Osteoblast (primary cell): ENCODE data around the gene SLC12A5. TPM values are rescaled to one million over a fixed set of nuclear protein-coding genes. Genes with fewer than 3 reads are reported as not detected.
A peak's percentile ranks its signal among the peaks of the same experiment; 100 is the strongest.

Experiments used
- DNase-seq: peaks from one replicate; pipeline ENCODE4 v3.0.0; 2011; ENCODE audit warnings: low spot score, mixed read lengths; ENCODE audit not compliant: insufficient read length; ENCODE audit errors: missing footprints
- H2AFZ ChIP-seq: 2 replicates; pipeline ENCODE4 v1.6.0; 2011; ENCODE audit warnings: mild to moderate bottlenecking, low read length
- H3K27ac ChIP-seq: 2 replicates; pipeline ENCODE4 v1.5.1; 2011; ENCODE audit warnings: mild to moderate bottlenecking, low read depth, low read length, moderate library complexity
- H3K27me3 ChIP-seq: 2 replicates; pipeline ENCODE4 v1.6.0; 2012; ENCODE audit warnings: mild to moderate bottlenecking, control low read depth, inconsistent platforms, low read length, moderate library complexity; ENCODE audit not compliant: insufficient read depth
- H3K36me3 ChIP-seq: 2 replicates; pipeline ENCODE4 v1.5.1; 2011; ENCODE audit warnings: mild to moderate bottlenecking, low read length, control low read depth, moderate library complexity; ENCODE audit not compliant: insufficient read depth
- H3K4me1 ChIP-seq: 2 replicates; pipeline ENCODE4 v1.5.1; 2011; ENCODE audit warnings: mild to moderate bottlenecking, low read length, control low read depth, moderate library complexity; ENCODE audit not compliant: insufficient read depth
- H3K4me2 ChIP-seq: 2 replicates; pipeline ENCODE4 v1.6.0; 2011; ENCODE audit warnings: mild to moderate bottlenecking, low read length; ENCODE audit not compliant: insufficient read depth
- H3K4me3 ChIP-seq: fragments of 200-600 bp; sonication (generic); 3 replicates; pipeline ENCODE4 v1.5.1; 2012; ENCODE audit warnings: mild to moderate bottlenecking, low read length, inconsistent platforms; ENCODE audit not compliant: insufficient read depth
- H3K79me2 ChIP-seq: 2 replicates; pipeline ENCODE4 v1.6.0; 2012; ENCODE audit warnings: mild to moderate bottlenecking, low read length, control low read depth, inconsistent platforms; ENCODE audit not compliant: insufficient read depth
- H3K9me3 ChIP-seq: 2 replicates; pipeline ENCODE4 v1.5.1; 2011; ENCODE audit warnings: low read depth, low read length, control low read depth
- H4K20me1 ChIP-seq: 2 replicates; pipeline ENCODE4 v1.6.0; 2012; ENCODE audit warnings: mild to moderate bottlenecking, low read length, control low read depth; ENCODE audit not compliant: insufficient read depth
- total RNA-seq: library from RNA; depleted of rRNA; stranded (reverse); fragments of >200 nt; gene quantifications from 2 replicates; pipeline ENCODE4 v1.2.3, GENCODE V29; 2012
- TF ChIP-seq, protein P1 (sequence below): IDR thresholded peaks from 2 replicates; pipeline ENCODE4 v1.5.1; 2011; ENCODE audit warnings: mild to moderate bottlenecking, low read depth, low read length, moderate library complexity; ENCODE audit errors: extremely low read depth

The SLC12A5 gene
- total RNA-seq, result under 0.01 TPM in 2 replicates

DNA sequence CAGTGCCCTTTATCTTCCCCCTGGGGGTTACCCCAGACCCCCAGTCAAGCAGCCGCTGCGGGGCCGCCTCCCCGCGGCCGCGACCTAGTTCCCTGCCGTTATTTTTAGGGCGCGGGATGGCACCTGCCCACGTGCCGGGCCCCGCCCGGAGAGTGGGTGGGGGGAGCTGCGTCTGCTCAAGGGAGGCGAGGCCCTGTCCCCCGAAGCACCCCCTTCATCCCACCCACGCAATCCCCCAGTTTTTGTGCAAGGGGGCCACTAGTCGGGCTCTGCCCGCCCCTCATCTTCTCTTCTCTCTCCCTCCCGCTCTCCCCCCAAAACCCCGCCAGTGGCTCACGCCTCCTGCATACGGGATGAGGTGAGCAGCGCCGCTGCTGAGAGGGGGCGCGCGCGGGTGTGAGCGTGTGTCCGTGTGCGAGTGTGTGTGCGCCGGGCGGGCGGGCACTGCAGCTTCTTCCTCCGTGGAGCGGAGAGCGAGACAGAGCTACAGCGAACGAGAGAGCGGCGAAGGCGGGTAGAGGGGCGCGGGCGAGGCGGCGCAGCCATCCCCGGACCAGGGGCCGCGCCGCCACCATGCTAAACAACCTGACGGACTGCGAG lies at the start of gene SLC12A5:
SLC12A5 (plus strand) TSS at position 444 of the 600 bp plus-strand sequence; CDS start at position 574, 130 bp downstream.
- TF ChIP-seq, protein P1, sequence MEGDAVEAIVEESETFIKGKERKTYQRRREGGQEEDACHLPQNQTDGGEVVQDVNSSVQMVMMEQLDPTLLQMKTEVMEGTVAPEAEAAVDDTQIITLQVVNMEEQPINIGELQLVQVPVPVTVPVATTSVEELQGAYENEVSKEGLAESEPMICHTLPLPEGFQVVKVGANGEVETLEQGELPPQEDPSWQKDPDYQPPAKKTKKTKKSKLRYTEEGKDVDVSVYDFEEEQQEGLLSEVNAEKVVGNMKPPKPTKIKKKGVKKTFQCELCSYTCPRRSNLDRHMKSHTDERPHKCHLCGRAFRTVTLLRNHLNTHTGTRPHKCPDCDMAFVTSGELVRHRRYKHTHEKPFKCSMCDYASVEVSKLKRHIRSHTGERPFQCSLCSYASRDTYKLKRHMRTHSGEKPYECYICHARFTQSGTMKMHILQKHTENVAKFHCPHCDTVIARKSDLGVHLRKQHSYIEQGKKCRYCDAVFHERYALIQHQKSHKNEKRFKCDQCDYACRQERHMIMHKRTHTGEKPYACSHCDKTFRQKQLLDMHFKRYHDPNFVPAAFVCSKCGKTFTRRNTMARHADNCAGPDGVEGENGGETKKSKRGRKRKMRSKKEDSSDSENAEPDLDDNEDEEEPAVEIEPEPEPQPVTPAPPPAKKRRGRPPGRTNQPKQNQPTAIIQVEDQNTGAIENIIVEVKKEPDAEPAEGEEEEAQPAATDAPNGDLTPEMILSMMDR, result no peak
- peaks cover 48% of the 10 kb centered on the region for H3K27me3 ChIP-seq
- peak; percentile 75 for DNase-seq

DNA sequence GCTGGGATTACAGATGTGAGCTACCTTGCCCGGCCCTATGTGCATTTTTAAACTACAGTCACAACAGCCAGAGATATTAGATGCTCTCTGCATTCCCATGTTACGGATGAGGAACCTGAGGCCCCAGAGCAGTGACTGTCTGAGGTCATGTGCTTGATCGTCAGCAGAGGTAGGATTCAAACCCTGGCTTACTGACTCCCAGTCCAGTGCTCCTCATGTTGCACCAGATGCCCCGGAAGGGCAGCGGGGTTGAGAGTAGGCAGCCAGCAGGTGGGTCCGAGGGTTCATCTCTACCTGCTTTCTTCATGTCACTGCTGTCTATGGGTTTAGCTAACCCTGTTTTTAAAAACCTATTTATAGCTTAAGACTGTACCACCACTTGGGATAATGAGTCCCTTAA lies 47.8 kb upstream of the SLC12A5 start:
- Histone ChIP-seq H3K9me3 (no peaks in the 10 kb centered on the region), H3K4me1 (no peaks in the 10 kb centered on the region), H3K4me2 (no peak overlapping the region), H3K27ac (no peak overlapping the region), H4K20me1 (no peaks in the 10 kb centered on the region), H3K79me2 (no peaks in the 10 kb centered on the region), H2AFZ (no peak overlapping the region), H3K27me3 (peaks cover 6% of the 10 kb centered on the region), H3K36me3 (no peaks in the 10 kb centered on the region), H3K4me3 (no peak overlapping the region)
- DNase-seq, result no peak
- TF ChIP-seq, protein P1, result no peak

More for the DNA sequence above, at the start of gene SLC12A5:
- no peak within 1 kb of the TSS for H2AFZ ChIP-seq
- H3K4me2 ChIP-seq, result no peak within 1 kb of the TSS
- no peaks in the 10 kb centered on the region for H3K9me3 ChIP-seq
- H3K4me3 ChIP-seq, result no peak within 1 kb of the TSS
- no peak within 1 kb of the TSS for H3K27ac ChIP-seq
- H4K20me1 ChIP-seq, result peaks cover 4% of the 10 kb centered on the region
- H3K4me1 ChIP-seq, result no peaks in the 10 kb centered on the region
- H3K79me2 ChIP-seq, result no peaks in the 10 kb centered on the region
- no peaks in the 10 kb centered on the region for H3K36me3 ChIP-seq

DNA sequence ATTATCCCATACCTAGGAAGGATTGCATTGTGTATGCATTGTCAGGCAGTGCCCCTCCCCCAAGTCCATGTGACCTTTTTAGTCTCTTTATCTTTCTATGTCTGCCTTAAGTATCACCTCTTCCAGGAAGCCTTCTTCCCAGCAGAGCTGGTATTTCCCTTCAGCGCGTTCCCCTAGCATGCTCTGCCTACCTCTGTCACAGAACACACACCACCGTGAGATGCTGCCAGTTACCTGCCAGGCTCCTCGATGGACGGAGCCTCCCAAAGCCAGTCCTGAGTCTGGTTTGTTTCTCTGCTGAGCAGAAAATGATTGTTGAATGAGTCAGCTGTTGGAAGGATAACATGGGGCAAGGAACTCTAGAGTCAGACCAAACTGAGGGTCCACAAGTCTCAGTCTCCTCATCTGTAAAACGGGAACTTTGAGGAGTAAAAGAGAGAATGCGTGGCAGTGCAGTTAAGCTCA lies 45.7 kb upstream of the SLC12A5 start:
- H3K79me2 ChIP-seq, result no peaks in the 10 kb centered on the region
- H3K4me1 ChIP-seq, result no peaks in the 10 kb centered on the region
- no peak overlapping the region for H3K27ac ChIP-seq
- no peaks in the 10 kb centered on the region for H3K9me3 ChIP-seq
- DNase-seq, result peak; percentile 84
- no peaks in the 10 kb centered on the region for H3K36me3 ChIP-seq
- H3K4me3 ChIP-seq, result no peak overlapping the region
- peaks cover 6% of the 10 kb centered on the region for H3K27me3 ChIP-seq
- H3K4me2 ChIP-seq, result no peak overlapping the region
- H2AFZ ChIP-seq, result no peak overlapping the region
- no peaks in the 10 kb centered on the region for H4K20me1 ChIP-seq
- TF ChIP-seq, protein P1, result no peak

DNA sequence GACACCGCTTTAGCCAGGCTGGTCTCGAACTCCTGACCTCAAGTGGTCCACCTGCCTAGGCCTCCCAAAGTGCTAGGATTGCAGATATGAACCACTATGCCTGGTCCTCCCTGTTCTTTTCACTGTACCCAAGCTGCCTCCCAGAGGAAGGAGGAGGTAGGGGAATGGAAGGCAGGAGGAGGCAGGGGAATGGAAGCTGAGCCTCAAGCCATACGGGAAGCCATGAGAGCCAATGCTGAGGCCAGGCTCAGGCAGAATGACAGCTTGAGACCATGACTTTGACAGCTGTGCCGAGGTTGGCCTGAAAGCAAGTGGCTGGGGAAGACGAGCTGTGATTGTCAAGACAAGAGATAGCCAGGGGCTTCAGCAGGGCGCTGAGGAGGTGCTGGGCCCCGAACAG lies 43.4 kb upstream of the SLC12A5 start:
- Histone ChIP-seq H3K4me2 (no peak overlapping the region), H3K4me3 (no peak overlapping the region), H3K27me3 (no peaks in the 10 kb centered on the region), H4K20me1 (no peaks in the 10 kb centered on the region), H3K9me3 (no peaks in the 10 kb centered on the region), H3K27ac (no peak overlapping the region), H3K4me1 (no peaks in the 10 kb centered on the region), H3K79me2 (no peaks in the 10 kb centered on the region), H3K36me3 (no peaks in the 10 kb centered on the region), H2AFZ (no peak overlapping the region)
- DNase-seq, result no peak
- TF ChIP-seq, protein P1, result no peak
